Erythroblast (primary cell): ENCODE data around the gene SH2D6.

Experiments
- GATA1 ChIP-seq: IDR thresholded peaks from 2 replicates; pipeline ENCODE4 v1.6.1; 2011; ENCODE audit warnings: low read depth, mild to moderate bottlenecking, control low read depth, low read length, moderate library complexity
- POLR2A ChIP-seq: IDR thresholded peaks from 2 replicates; pipeline ENCODE4 v1.6.1; 2011; ENCODE audit warnings: mild to moderate bottlenecking, low read length

DNA sequence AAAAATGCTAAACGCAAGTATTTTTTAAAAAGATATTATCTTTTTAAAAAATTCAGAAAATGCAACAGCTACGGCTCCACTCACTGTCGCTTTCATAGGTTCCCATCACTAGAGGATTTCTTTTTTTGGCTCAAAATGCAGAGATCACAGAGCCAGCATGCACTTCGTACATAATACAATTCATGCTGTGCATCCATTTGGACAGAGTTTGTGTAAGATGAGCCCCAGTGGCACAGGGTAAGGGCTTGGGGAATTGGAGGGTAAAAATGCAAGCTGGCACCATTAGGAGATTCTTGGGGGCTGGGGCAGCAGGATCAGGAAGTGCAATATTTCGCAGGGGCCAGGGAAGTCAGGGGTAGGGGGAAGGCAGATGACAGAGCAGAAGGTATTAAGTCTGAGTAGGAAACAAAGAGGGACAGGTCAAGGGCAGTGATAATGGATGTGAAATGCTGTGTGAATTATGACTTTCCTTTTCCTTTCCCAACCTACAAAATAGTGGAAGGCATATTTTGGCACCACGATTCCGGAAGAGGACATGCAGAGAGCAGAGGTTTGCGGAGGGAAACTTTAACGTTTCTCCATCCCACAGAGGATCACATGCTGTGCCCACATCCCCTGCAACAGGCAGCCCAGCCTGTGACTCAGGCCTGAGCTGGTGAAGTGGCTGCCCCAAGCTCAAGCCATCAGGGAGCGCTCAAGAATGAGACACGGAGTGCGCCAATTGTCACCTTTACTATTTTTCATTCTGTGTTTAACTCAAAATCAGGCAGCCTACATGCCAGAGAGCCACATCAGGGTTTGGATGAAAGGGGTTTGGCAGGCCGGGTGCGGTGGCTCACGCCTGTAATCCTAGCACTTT is 13.1 kb upstream of the SH2D6 start:
- TF ChIP-seq POLR2A, result no peak
- no peak for TF ChIP-seq GATA1
